GM23338 (cell line): ENCODE measurements around the gene CPSF4. TPM values are rescaled to one million over a fixed set of nuclear protein-coding genes. Genes with fewer than 3 reads are reported as not detected.

ENCODE experiments used
- ATAC-seq: fragments of 200-7000 bp; cut with Tn5 transposase; 3 replicates; pipeline ENCODE4 v1.9.1; 2020
- DNase-seq: peaks from one replicate; pipeline ENCODE4 v3.0.0-alpha.2; 2015; ENCODE audit warnings: low spot score
- H2AFZ ChIP-seq: fragments of 200-600 bp; sonication (generic); 2 replicates; pipeline ENCODE4 v1.8.0; 2016; ENCODE audit warnings: antibody characterized with exemption, mild to moderate bottlenecking, moderate library complexity
- H3F3A ChIP-seq: fragments of 200-600 bp; sonication (generic); replicated peaks from 2 replicates; pipeline ENCODE4 v1.8.0; 2017; ENCODE audit warnings: antibody characterized with exemption, mixed run types, low read depth
- H3K27ac ChIP-seq: fragments of 200-600 bp; sonication (generic); 2 replicates; pipeline ENCODE4 v1.6.1; 2016; ENCODE audit warnings: low read depth
- H3K27me3 ChIP-seq: fragments of 200-600 bp; sonication (generic); 2 replicates; pipeline ENCODE4 v1.8.0; 2016; ENCODE audit warnings: mild to moderate bottlenecking, mixed run types, moderate library complexity; ENCODE audit not compliant: insufficient read depth
- H3K36me3 ChIP-seq: fragments of 200-600 bp; sonication (generic); 2 replicates; pipeline ENCODE4 v1.8.0; 2016; ENCODE audit warnings: mild to moderate bottlenecking; ENCODE audit not compliant: insufficient read depth
- H3K4me1 ChIP-seq: fragments of 200-600 bp; sonication (generic); 2 replicates; pipeline ENCODE4 v1.8.0; 2016; ENCODE audit warnings: mild to moderate bottlenecking, moderate library complexity; ENCODE audit not compliant: insufficient read depth
- H3K4me2 ChIP-seq: fragments of 200-600 bp; sonication (generic); 2 replicates; pipeline ENCODE4 v1.7.1; 2017; ENCODE audit warnings: mixed run types
- H3K4me3 ChIP-seq: fragments of 200-600 bp; sonication (generic); 2 replicates; pipeline ENCODE4 v1.6.1; 2016; ENCODE audit warnings: mixed run types
- H3K79me2 ChIP-seq: fragments of 200-600 bp; sonication (generic); replicated peaks from 2 replicates; pipeline ENCODE4 v1.8.0; 2017; ENCODE audit warnings: mild to moderate bottlenecking; ENCODE audit not compliant: insufficient read depth
- H3K9me2 ChIP-seq: fragments of 200-600 bp; sonication (generic); 2 replicates; pipeline ENCODE4 v1.8.0; 2017; ENCODE audit not compliant: insufficient read depth
- H4K20me1 ChIP-seq: fragments of 200-600 bp; sonication (generic); replicated peaks from 2 replicates; pipeline ENCODE4 v1.8.0; 2017; ENCODE audit warnings: mild to moderate bottlenecking; ENCODE audit not compliant: insufficient read depth
- H3K27ac Mint-ChIP-seq: 2 replicates; pipeline ENCODE4 v1.8.0; 2020; ENCODE audit warnings: inconsistent platforms, mild to moderate bottlenecking, moderate library complexity, mixed read lengths
- H3K27me3 Mint-ChIP-seq: 3 replicates; pipeline ENCODE4 v1.8.0; 2022; ENCODE audit warnings: low read depth, mild to moderate bottlenecking, moderate library complexity, mixed read lengths, inconsistent platforms; ENCODE audit not compliant: insufficient read depth, poor library complexity
- H3K36me3 Mint-ChIP-seq: 3 replicates; pipeline ENCODE4 v1.8.0; 2021; ENCODE audit warnings: low read depth, mild to moderate bottlenecking, inconsistent platforms, moderate library complexity, mixed read lengths
- H3K4me1 Mint-ChIP-seq: 3 replicates; pipeline ENCODE4 v1.8.0; 2020; ENCODE audit warnings: mild to moderate bottlenecking, inconsistent platforms, mixed read lengths
- H3K4me3 Mint-ChIP-seq: 3 replicates; pipeline ENCODE4 v1.8.0; 2021; ENCODE audit warnings: moderate library complexity, mild to moderate bottlenecking, inconsistent platforms, mixed read lengths
- H3K9me3 Mint-ChIP-seq: 3 replicates; pipeline ENCODE4 v1.8.0; 2020; ENCODE audit warnings: moderate library complexity, mild to moderate bottlenecking, inconsistent platforms, mixed read lengths
- ETS1 ChIP-seq: IDR thresholded peaks from 2 replicates; pipeline ENCODE4 v1.6.1; 2016; ENCODE audit warnings: antibody characterized with exemption
- EZH2 ChIP-seq: fragments of 200-600 bp; sonication (generic); IDR thresholded peaks from one replicate; pipeline ENCODE4 v1.8.0; 2017; ENCODE audit warnings: antibody characterized with exemption, mild to moderate bottlenecking, low read depth; ENCODE audit not compliant: unreplicated experiment
- EZH2phosphoT487 ChIP-seq: fragments of 200-600 bp; sonication (generic); IDR thresholded peaks from one replicate; pipeline ENCODE4 v1.8.1; 2018; ENCODE audit warnings: antibody characterized with exemption; ENCODE audit not compliant: unreplicated experiment
- JUNB ChIP-seq: IDR thresholded peaks from one replicate; pipeline ENCODE4 v1.6.1; 2016; ENCODE audit warnings: antibody characterized with exemption; ENCODE audit not compliant: unreplicated experiment
- POLR2AphosphoS5 ChIP-seq: IDR thresholded peaks from 2 replicates; pipeline ENCODE4 v1.6.1; 2016; ENCODE audit warnings: antibody characterized with exemption, low read depth
- REST ChIP-seq: IDR thresholded peaks from one replicate; pipeline ENCODE4 v1.6.1; 2018; ENCODE audit warnings: antibody characterized with exemption; ENCODE audit not compliant: unreplicated experiment
- STAT1 ChIP-seq: IDR thresholded peaks from one replicate; pipeline ENCODE4 v1.6.1; 2016; ENCODE audit warnings: antibody characterized with exemption; ENCODE audit not compliant: unreplicated experiment
- ZNF114 ChIP-seq: fragments of 250-450 bp; sonication (Bioruptor Pico); IDR thresholded peaks from 2 replicates; pipeline ENCODE4 v1.5.0; 2020; ENCODE audit warnings: mild to moderate bottlenecking, moderate library complexity
- ZNF331 ChIP-seq: fragments of 250-450 bp; sonication (Bioruptor Pico); IDR thresholded peaks from 2 replicates; pipeline ENCODE4 v1.5.0; 2020; ENCODE audit warnings: low read depth, mild to moderate bottlenecking, moderate library complexity
- ZNF462 ChIP-seq: fragments of 250-450 bp; sonication (Bioruptor Pico); IDR thresholded peaks from 2 replicates; pipeline ENCODE4 v1.5.0; 2020; ENCODE audit warnings: mild to moderate bottlenecking, moderate library complexity
- polyA plus RNA-seq: library from polyadenylated mRNA; unstranded; fragments of >200 nt; fragmentation: Nextera tagmentation; extraction: Ambion mirVana; gene quantifications from 2 replicates; pipeline ENCODE4 v1.2.1, GENCODE V29; 2016
- total RNA-seq: library from RNA; depleted of rRNA; stranded (reverse); fragments of >200 nt; shearing (Covaris generic); gene quantifications from 2 replicates; pipeline ENCODE4 v1.2.3, GENCODE V29; 2014
- TF ChIP-seq, protein P1 (sequence below), 2 experiments: fragments of 200-600 bp in 1 of 2; sonication (generic) in 1 of 2; conservative IDR thresholded peaks; 2 replicates each; pipeline versions ENCODE4 v1.5.1 to v1.6.1; 2016 to 2017; ENCODE audit warnings: antibody characterized with exemption in 2 of 2, low read depth in 2 of 2, mild to moderate bottlenecking in 2 of 2, moderate library complexity in 1 of 2

Gene CPSF4
- total and polyA plus RNA-seq, 2 experiments from 2014 or later: 34.3 to 93.2 TPM

GRCh38 chr7:99465421-99465768 is 26.7 kb downstream of the CPSF4 start (continued):
- TF ChIP-seq POLR2AphosphoS5 (no peak), ZNF462 (CRISPR knock-in tag) (no peak), JUNB (no peak)
- TF ChIP-seq, protein P1, sequence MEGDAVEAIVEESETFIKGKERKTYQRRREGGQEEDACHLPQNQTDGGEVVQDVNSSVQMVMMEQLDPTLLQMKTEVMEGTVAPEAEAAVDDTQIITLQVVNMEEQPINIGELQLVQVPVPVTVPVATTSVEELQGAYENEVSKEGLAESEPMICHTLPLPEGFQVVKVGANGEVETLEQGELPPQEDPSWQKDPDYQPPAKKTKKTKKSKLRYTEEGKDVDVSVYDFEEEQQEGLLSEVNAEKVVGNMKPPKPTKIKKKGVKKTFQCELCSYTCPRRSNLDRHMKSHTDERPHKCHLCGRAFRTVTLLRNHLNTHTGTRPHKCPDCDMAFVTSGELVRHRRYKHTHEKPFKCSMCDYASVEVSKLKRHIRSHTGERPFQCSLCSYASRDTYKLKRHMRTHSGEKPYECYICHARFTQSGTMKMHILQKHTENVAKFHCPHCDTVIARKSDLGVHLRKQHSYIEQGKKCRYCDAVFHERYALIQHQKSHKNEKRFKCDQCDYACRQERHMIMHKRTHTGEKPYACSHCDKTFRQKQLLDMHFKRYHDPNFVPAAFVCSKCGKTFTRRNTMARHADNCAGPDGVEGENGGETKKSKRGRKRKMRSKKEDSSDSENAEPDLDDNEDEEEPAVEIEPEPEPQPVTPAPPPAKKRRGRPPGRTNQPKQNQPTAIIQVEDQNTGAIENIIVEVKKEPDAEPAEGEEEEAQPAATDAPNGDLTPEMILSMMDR (conservative IDR thresholded peaks at IDR 0.05; ENCODE audit: low read depth in 2 of 2): no peak

DNA sequence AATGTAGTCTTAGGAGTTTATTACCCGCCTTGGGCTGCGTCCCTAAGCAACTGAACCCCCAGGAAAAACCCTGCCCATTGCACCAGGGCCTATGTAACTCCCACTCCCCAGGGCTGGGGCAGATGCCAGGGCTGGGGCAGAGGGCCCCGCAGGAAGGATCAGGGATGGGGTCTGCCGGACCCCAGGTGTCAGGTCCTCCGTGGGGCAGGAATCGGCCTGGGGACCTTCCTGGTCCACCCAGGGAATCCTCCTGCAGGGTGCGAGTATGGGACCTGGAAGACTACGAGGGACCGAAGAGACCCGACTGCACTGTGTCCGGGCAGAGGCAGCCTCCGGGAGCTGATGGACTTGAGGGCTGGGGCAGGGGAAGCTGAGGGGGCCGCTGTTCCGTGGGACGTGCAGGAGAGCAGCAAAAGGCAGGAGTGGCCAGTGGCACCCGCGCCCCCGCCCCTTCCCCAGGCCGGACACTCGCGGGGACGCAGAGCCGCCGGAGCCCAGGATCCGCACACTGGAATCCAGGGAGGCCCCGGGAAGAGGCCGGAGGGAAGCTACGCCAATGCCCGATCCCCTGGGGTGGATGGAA is 29.7 kb downstream of the CPSF4 start:
- ATAC-seq (no peak), DNase-seq (no peak)
- peaks cover 17% of the 10 kb centered on the region for H3K27me3 Mint-ChIP-seq
- TF ChIP-seq STAT1 (no peak), REST (no peak), ZNF331 (CRISPR knock-in tag) (no peak), JUNB (no peak), ETS1 (no peak), ZNF114 (CRISPR knock-in tag) (no peak), POLR2AphosphoS5 (no peak), EZH2phosphoT487 (no peak), EZH2 (no peak)

More for the DNA sequence above, 29.7 kb downstream of the CPSF4 start:
- Histone ChIP-seq H3K79me2 (peaks cover 30% of the 10 kb centered on the region), H3K4me2 (no peak overlapping the region), H3K4me3 (no peak overlapping the region), H3K4me1 (peaks cover 13% of the 10 kb centered on the region), H3K27ac (no peak overlapping the region), H2AFZ (no peak overlapping the region), H3K9me2 (no peaks in the 10 kb centered on the region), H4K20me1 (peaks cover 8% of the 10 kb centered on the region), H3F3A (0 out of 2 replicates have a peak, but pooled peaks cover 8% of the 10 kb centered on the region), H3K27me3 (no peaks in the 10 kb centered on the region), H3K36me3 (no peaks in the 10 kb centered on the region; the same call in 1 of the 2 replicates)
- Mint-ChIP-seq H3K27ac (no peak overlapping the region), H3K36me3 (peaks cover 15% of the 10 kb centered on the region), H3K4me3 (no peak overlapping the region), H3K9me3 (peaks cover 2% of the 10 kb centered on the region; the same call in 1 of the 3 replicates), H3K4me1 (peaks cover 15% of the 10 kb centered on the region)
